Thoracic aorta (tissue), 2 donors: Measurements from ENCODE around the gene ZNF423. TPM values are rescaled to one million over a fixed set of nuclear protein-coding genes. Genes with fewer than 3 reads are reported as not detected.

ENCODE experiments used
- ATAC-seq: fragments of 150-250 bp; one replicate; pipeline ENCODE4 v1.8.0; 2017; ENCODE audit warnings: low read depth; ENCODE audit not compliant: insufficient number of reproducible peaks, low FRiP score
- DNase-seq: peaks from one replicate; pipeline ENCODE4 v3.0.0-alpha.2; 2020; ENCODE audit warnings: low spot score
- H3K27ac ChIP-seq, 2 donors: fragments of 200-600 bp; sonication (generic); 1 replicate in 1 of 2; 2 replicates in 1 of 2; pipeline ENCODE4 v1.5.1; 2016; ENCODE audit warnings: mild to moderate bottlenecking in 2 of 2, moderate library complexity in 2 of 2
- H3K27me3 ChIP-seq: fragments of 200-600 bp; sonication (generic); replicated peaks from 2 replicates; pipeline ENCODE4 v1.6.0; 2016; ENCODE audit warnings: mild to moderate bottlenecking; ENCODE audit not compliant: insufficient read depth
- H3K36me3 ChIP-seq: fragments of 200-600 bp; sonication (generic); one replicate; pipeline ENCODE4 v1.5.1; 2016
- H3K4me1 ChIP-seq, 2 donors: fragments of 200-600 bp; sonication (generic); 1 replicate in 1 of 2; 2 replicates in 1 of 2; pipeline versions ENCODE4 v1.5.1 to v1.6.0; 2016; ENCODE audit warnings: low read depth in 2 of 2, mild to moderate bottlenecking in 1 of 2; ENCODE audit not compliant: control insufficient read depth in 1 of 2
- H3K4me3 ChIP-seq: fragments of 200-600 bp; sonication (generic); 2 replicates; pipeline ENCODE4 v1.5.1; 2016; ENCODE audit warnings: mild to moderate bottlenecking
- H3K9me3 ChIP-seq: fragments of 200-600 bp; sonication (generic); 2 replicates; pipeline ENCODE4 v1.5.1; 2016
- CTCF ChIP-seq: fragments of 200-600 bp; sonication (generic); IDR thresholded peaks from one replicate; pipeline ENCODE4 v1.5.1; 2019; ENCODE audit warnings: antibody characterized with exemption
- total RNA-seq, 2 donors: library from RNA; depleted of rRNA; stranded (reverse); fragments of >200 nt; gene quantifications; one replicate each; pipeline versions ENCODE4 v1.1.0 to v1.2.3, GENCODE V29; 2016

ZNF423 gene
- total RNA-seq, 2 donors from 2014 or later = 16.2 to 22.9 TPM

DNA sequence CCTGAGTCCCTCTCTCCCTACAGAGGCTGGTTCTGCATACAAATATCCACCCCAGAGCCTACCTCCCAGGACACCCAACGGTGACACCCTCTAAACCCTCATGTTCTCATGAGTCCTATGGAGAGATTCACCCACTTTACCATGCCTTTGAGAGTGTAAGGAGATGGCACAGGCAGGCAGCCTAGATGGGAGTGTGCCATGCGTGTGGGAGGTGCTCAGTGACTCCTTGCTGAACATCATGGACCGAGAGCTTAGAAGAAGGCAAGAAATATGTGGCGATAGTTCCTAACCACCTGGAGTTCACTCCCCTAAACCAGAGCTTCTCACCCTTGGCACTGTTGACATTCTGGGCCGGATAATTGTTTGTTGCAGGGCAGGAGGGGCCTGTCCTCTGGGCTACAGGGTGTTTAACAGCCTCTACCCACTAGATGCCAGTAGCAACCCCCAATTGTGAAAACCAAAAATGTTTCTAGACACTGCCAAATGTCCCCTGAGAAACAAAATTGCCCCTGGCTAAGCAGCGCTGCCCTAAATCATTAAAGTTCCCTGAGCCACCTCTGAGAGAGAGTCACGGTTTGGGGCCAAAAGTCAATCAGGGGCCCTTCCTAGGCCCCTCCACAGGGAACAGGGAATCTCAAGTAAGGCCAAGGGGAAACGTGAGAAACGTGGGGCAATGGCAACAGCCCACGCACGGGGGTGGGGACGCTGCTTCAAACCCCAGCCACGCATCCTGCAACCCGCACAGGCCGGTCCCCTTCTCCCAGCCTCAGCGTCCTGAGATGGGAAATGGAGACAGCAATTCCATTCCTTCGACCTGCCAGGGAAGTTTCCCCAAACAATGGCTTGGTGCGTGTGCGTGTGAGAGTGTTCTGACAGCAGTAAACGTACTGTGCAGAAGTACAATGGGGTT, 415.5 kb downstream of the ZNF423 start:
- DNase-seq (no peak), ATAC-seq (no peak)
- Histone ChIP-seq H3K27me3 (no peaks in the 10 kb centered on the region), H3K27ac (no peak overlapping the region), H3K4me1 (no peaks in the 10 kb centered on the region), H3K36me3 (no peaks in the 10 kb centered on the region), H3K9me3 (no peaks in the 10 kb centered on the region), H3K4me3 (no peak overlapping the region)
- no peak for TF ChIP-seq CTCF

DNA sequence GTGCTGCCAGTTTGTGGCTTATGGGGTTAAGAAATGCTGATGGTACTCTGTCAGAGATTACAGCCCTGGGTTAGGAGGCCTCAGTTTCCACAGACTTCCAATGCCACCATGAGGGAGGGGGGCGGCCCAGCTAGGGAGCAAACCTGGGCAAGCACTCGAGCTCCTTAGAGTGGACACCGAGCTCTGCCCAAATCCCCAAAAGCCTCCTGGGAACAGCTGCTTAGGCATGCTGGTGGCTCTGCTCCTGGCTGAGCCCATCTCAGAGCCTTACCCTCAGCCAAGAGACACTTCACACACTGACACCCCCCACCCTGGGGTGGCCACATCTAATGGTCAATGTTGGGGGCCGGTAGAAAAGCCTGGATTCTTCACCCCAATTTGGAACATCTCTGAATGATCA, 416.2 kb downstream of the ZNF423 start:
- no peaks in the 10 kb centered on the region for H3K9me3 ChIP-seq
- H3K4me1 ChIP-seq = no peaks in the 10 kb centered on the region
- H3K36me3 ChIP-seq = no peaks in the 10 kb centered on the region
- ATAC-seq = no peak
- H3K27ac ChIP-seq = no peak overlapping the region
- no peak for DNase-seq
- no peaks in the 10 kb centered on the region for H3K27me3 ChIP-seq
- H3K4me3 ChIP-seq = no peak overlapping the region
- TF ChIP-seq CTCF = no peak

- Histone ChIP-seq H3K4me3 (no peak overlapping the region), H3K4me1 (no peaks in the 10 kb centered on the region), H3K9me3 (no peaks in the 10 kb centered on the region), H3K36me3 (no peaks in the 10 kb centered on the region), H3K27me3 (no peaks in the 10 kb centered on the region), H3K27ac (no peak overlapping the region)
- no peak for TF ChIP-seq CTCF
- DNase-seq (no peak), ATAC-seq (no peak)
These were observed 416.9 kb downstream of the ZNF423 start for GRCh38 chr16:49439050-49439449.

Other genes starting within 250 kb of the ZNF423 start
- gene CNEP1R1, start 169.1 kb upstream of the ZNF423 start, total RNA-seq = 10 to 100 TPM; 14.2 to 36.5 TPM
- gene HEATR3, start 209.9 kb upstream of the ZNF423 start, total RNA-seq = 10 to 100 TPM; 23.4 to 30.8 TPM